ENCODE results near the gene HEXA. TPM values are rescaled to one million over a fixed set of nuclear protein-coding genes. Genes with fewer than 3 reads are reported as not detected.
"Not testable (repeated sequence)": the region's sequence is repeated elsewhere in the genome, so short reads cannot be mapped to it uniquely, and the experiment has no call there.

Gene HEXA
- total RNA-seq, 1 experiment from 2014 or later: 87.5 TPM

GRCh38 chr15:72397796-72398588, 22.2 kb upstream of the HEXA start, which contains the start of gene TMEM202:
TSS of gene TMEM202 (plus strand) at chr15:72398305. CDS start at chr15:72398327, 22 bp downstream.
- CTCF ChIA-PET: no interaction called here
- intact Hi-C loops (cut with micrococcal nuclease): no loop called here
- Mint-ChIP-seq H3K27me3 (ENCODE audit: insufficient read depth, unreplicated experiment) (peaks cover 46% of the 10 kb centered on the region), H3K4me3 (ENCODE audit: unreplicated experiment) (no peak within 1 kb of the TSS), H3K9me3 (ENCODE audit: unreplicated experiment) (no peaks in the 10 kb centered on the region), H3K27ac (ENCODE audit: low read depth, unreplicated experiment) (no peak within 1 kb of the TSS), H3K4me1 (ENCODE audit: insufficient read depth, unreplicated experiment) (no peaks in the 10 kb centered on the region), H3K36me3 (ENCODE audit: insufficient read depth, unreplicated experiment) (no peaks in the 10 kb centered on the region)
- POLR2A ChIA-PET: no interaction called here
- no peak for DNase-seq (ENCODE audit: unreplicated experiment)
- TF ChIP-seq CTCF (IDR thresholded peaks at IDR 0.05; ENCODE audit: unreplicated experiment): no peak
- no TSS peak for BruUV-seq (replicated peaks)

- H3K9me3 Mint-ChIP-seq (ENCODE audit: unreplicated experiment); CTCF ChIA-PET; H3K4me3 Mint-ChIP-seq (ENCODE audit: unreplicated experiment); POLR2A ChIA-PET; BruUV-seq (replicated peaks); DNase-seq (ENCODE audit: unreplicated experiment); H3K36me3 Mint-ChIP-seq (ENCODE audit: insufficient read depth, unreplicated experiment); H3K4me1 Mint-ChIP-seq (ENCODE audit: insufficient read depth, unreplicated experiment); H3K27ac Mint-ChIP-seq (ENCODE audit: low read depth, unreplicated experiment); intact Hi-C loops (cut with micrococcal nuclease): not testable (repeated sequence)
- peaks cover 38% of the 10 kb centered on the region for H3K27me3 Mint-ChIP-seq (ENCODE audit: insufficient read depth, unreplicated experiment)
These were observed 20.5 kb upstream of the HEXA start for GRCh38 chr15:72396331-72396730.

GRCh38 chr15:72389231-72389630, 13.4 kb upstream of the HEXA start:
- Mint-ChIP-seq H3K27ac (ENCODE audit: low read depth, unreplicated experiment) (no peak overlapping the region), H3K4me1 (ENCODE audit: insufficient read depth, unreplicated experiment) (no peaks in the 10 kb centered on the region), H3K9me3 (ENCODE audit: unreplicated experiment) (no peaks in the 10 kb centered on the region), H3K4me3 (ENCODE audit: unreplicated experiment) (no peak overlapping the region), H3K27me3 (ENCODE audit: insufficient read depth, unreplicated experiment) (peaks cover 41% of the 10 kb centered on the region), H3K36me3 (ENCODE audit: insufficient read depth, unreplicated experiment) (no peaks in the 10 kb centered on the region)
- intact Hi-C loops (cut with micrococcal nuclease): no loop called here
- TF ChIP-seq CTCF (IDR thresholded peaks at IDR 0.05; ENCODE audit: unreplicated experiment): no peak
- ChIA-PET CTCF (no interaction called here), POLR2A (interaction anchor here (0.9 to 1.6 kb wide), 2 partner anchors 12 to 13 kb away, joined by 3 to 6 read pairs; partner anchors contain the start of gene HEXA)
- DNase-seq (ENCODE audit: unreplicated experiment): no peak
- no TSS peak for BruUV-seq (replicated peaks)

- Mint-ChIP-seq H3K9me3 (ENCODE audit: unreplicated experiment) (no peaks in the 10 kb centered on the region), H3K27me3 (ENCODE audit: insufficient read depth, unreplicated experiment) (peaks cover 52% of the 10 kb centered on the region), H3K27ac (ENCODE audit: low read depth, unreplicated experiment) (no peak overlapping the region), H3K4me1 (ENCODE audit: insufficient read depth, unreplicated experiment) (no peaks in the 10 kb centered on the region), H3K4me3 (ENCODE audit: unreplicated experiment) (no peak overlapping the region), H3K36me3 (ENCODE audit: insufficient read depth, unreplicated experiment) (no peaks in the 10 kb centered on the region)
- DNase-seq (ENCODE audit: unreplicated experiment): no peak
- ChIA-PET POLR2A (interaction anchor here (1.2 kb wide), 1 partner anchor 11 kb away, joined by 4 read pairs; no protein-coding TSS in a partner anchor), CTCF (no interaction called here)
- TF ChIP-seq CTCF (IDR thresholded peaks at IDR 0.05; ENCODE audit: unreplicated experiment): no peak
- intact Hi-C loops (cut with micrococcal nuclease): no loop called here
- no TSS peak for BruUV-seq (replicated peaks)
These were observed 11.9 kb upstream of the HEXA start for GRCh38 chr15:72387741-72388140.
